ENCODE data around the gene EGFL8. TPM values are rescaled to one million over a fixed set of nuclear protein-coding genes. Genes with fewer than 3 reads are reported as not detected.
"Not testable (repeated sequence)": the region's sequence is repeated elsewhere in the genome, so short reads cannot be mapped to it uniquely, and the experiment has no call there.

The EGFL8 gene
- total RNA-seq, 2 experiments from 2014 or later: 12.8 to 14.0 TPM

GRCh38 chr6:32181915-32182529 lies 17.6 kb downstream of the EGFL8 start:
- no peak for DNase-seq
- H3K27ac Mint-ChIP-seq: peak overlapping the region; percentile 38
- no peak overlapping the region for H3K4me3 Mint-ChIP-seq
- peaks cover 26% of the 10 kb centered on the region for H3K36me3 Mint-ChIP-seq
- H3K27me3 Mint-ChIP-seq: no peaks in the 10 kb centered on the region
- H3K9me3 Mint-ChIP-seq: no peaks in the 10 kb centered on the region
- H3K4me1 Mint-ChIP-seq: peaks cover 44% of the 10 kb centered on the region

- Mint-ChIP-seq H3K4me1 (peaks cover 45% of the 10 kb centered on the region), H3K36me3 (peaks cover 30% of the 10 kb centered on the region), H3K27ac (peak overlapping the region; percentile 38), H3K27me3 (no peaks in the 10 kb centered on the region), H3K9me3 (no peaks in the 10 kb centered on the region), H3K4me3 (no peak overlapping the region)
- DNase-seq: no peak
Observed at GRCh38 chr6:32182555-32182981, 18.2 kb downstream of the EGFL8 start.

GRCh38 chr6:32183030-32183429 lies 18.6 kb downstream of the EGFL8 start:
- Mint-ChIP-seq H3K36me3 (peaks cover 34% of the 10 kb centered on the region), H3K9me3 (no peaks in the 10 kb centered on the region), H3K4me1 (peaks cover 48% of the 10 kb centered on the region), H3K27me3 (no peaks in the 10 kb centered on the region), H3K27ac (peak overlapping the region; percentile 16), H3K4me3 (no peak overlapping the region)
- DNase-seq: no peak

GRCh38 chr6:32183483-32184083 lies 19.2 kb downstream of the EGFL8 start:
- H3K27me3 Mint-ChIP-seq: no peaks in the 10 kb centered on the region
- H3K4me3 Mint-ChIP-seq: no peak overlapping the region
- H3K36me3 Mint-ChIP-seq: peaks cover 39% of the 10 kb centered on the region
- no peaks in the 10 kb centered on the region for H3K9me3 Mint-ChIP-seq
- H3K27ac Mint-ChIP-seq: no peak overlapping the region
- H3K4me1 Mint-ChIP-seq: peaks cover 52% of the 10 kb centered on the region
- DNase-seq: no peak

GRCh38 chr6:32184084-32184640 lies 19.8 kb downstream of the EGFL8 start, which contains the start of gene AGER:
Gene AGER, minus strand, starts transcription at chr6:32184253. Its CDS starts 31 bp downstream, at chr6:32184222.
- peaks cover 53% of the 10 kb centered on the region for H3K4me1 Mint-ChIP-seq
- H3K4me3 Mint-ChIP-seq: no peak within 1 kb of the TSS
- no peaks in the 10 kb centered on the region for H3K9me3 Mint-ChIP-seq
- H3K27ac Mint-ChIP-seq: peak within 1 kb of the TSS; percentile 32
- no peaks in the 10 kb centered on the region for H3K27me3 Mint-ChIP-seq
- peaks cover 39% of the 10 kb centered on the region for H3K36me3 Mint-ChIP-seq
- no peak for DNase-seq

GRCh38 chr6:32185681-32186131 lies 21.3 kb downstream of the EGFL8 start:
- DNase-seq, H3K27me3 Mint-ChIP-seq, H3K9me3 Mint-ChIP-seq: not testable (repeated sequence)
- peak overlapping the region; percentile 33 for H3K4me3 Mint-ChIP-seq
- peaks cover 45% of the 10 kb centered on the region for H3K4me1 Mint-ChIP-seq
- peaks cover 36% of the 10 kb centered on the region for H3K36me3 Mint-ChIP-seq
- H3K27ac Mint-ChIP-seq: peak overlapping the region; percentile 80

- not testable (repeated sequence) for DNase-seq, H3K9me3 Mint-ChIP-seq, H3K27me3 Mint-ChIP-seq
- H3K36me3 Mint-ChIP-seq: peaks cover 39% of the 10 kb centered on the region
- peak overlapping the region; percentile 33 for H3K4me3 Mint-ChIP-seq
- H3K27ac Mint-ChIP-seq: peak overlapping the region; percentile 80
- H3K4me1 Mint-ChIP-seq: peaks cover 47% of the 10 kb centered on the region
Observed at GRCh38 chr6:32186151-32186840, 21.9 kb downstream of the EGFL8 start.

GRCh38 chr6:32187009-32187709 lies 22.8 kb downstream of the EGFL8 start:
- Mint-ChIP-seq H3K27me3 (no peaks in the 10 kb centered on the region), H3K4me1 (peaks cover 47% of the 10 kb centered on the region), H3K36me3 (peaks cover 40% of the 10 kb centered on the region), H3K4me3 (peak overlapping the region; percentile 87), H3K27ac (peak overlapping the region; percentile 80), H3K9me3 (no peaks in the 10 kb centered on the region)
- DNase-seq: no peak

GRCh38 chr6:32187725-32188380 lies 23.5 kb downstream of the EGFL8 start:
- Mint-ChIP-seq H3K4me1 (peaks cover 47% of the 10 kb centered on the region), H3K27ac (peak overlapping the region; percentile 83), H3K36me3 (peaks cover 41% of the 10 kb centered on the region), H3K4me3 (peak overlapping the region; percentile 87)
- not testable (repeated sequence) for H3K27me3 Mint-ChIP-seq, H3K9me3 Mint-ChIP-seq, DNase-seq

GRCh38 chr6:32188381-32189068 lies 24.1 kb downstream of the EGFL8 start:
- peak overlapping the region; percentile 83 for H3K27ac Mint-ChIP-seq
- peak overlapping the region; percentile 87 for H3K4me3 Mint-ChIP-seq
- H3K9me3 Mint-ChIP-seq: no peaks in the 10 kb centered on the region
- H3K36me3 Mint-ChIP-seq: peaks cover 41% of the 10 kb centered on the region
- peaks cover 49% of the 10 kb centered on the region for H3K4me1 Mint-ChIP-seq
- no peak for DNase-seq
- no peaks in the 10 kb centered on the region for H3K27me3 Mint-ChIP-seq

GRCh38 chr6:32189069-32189741 lies 24.8 kb downstream of the EGFL8 start:
- Mint-ChIP-seq H3K27me3 (no peaks in the 10 kb centered on the region), H3K9me3 (no peaks in the 10 kb centered on the region)

GRCh38 chr6:32189742-32190053 lies 25.3 kb downstream of the EGFL8 start:
- H3K27ac Mint-ChIP-seq: peak overlapping the region; percentile 83
- no peak for DNase-seq
- H3K4me1 Mint-ChIP-seq: peaks cover 59% of the 10 kb centered on the region
- no peaks in the 10 kb centered on the region for H3K9me3 Mint-ChIP-seq
- H3K36me3 Mint-ChIP-seq: peaks cover 43% of the 10 kb centered on the region
- peak overlapping the region; percentile 87 for H3K4me3 Mint-ChIP-seq
- H3K27me3 Mint-ChIP-seq: no peaks in the 10 kb centered on the region

More at GRCh38 chr6:32189069-32189741, 24.8 kb downstream of the EGFL8 start:
- H3K4me1 Mint-ChIP-seq: peaks cover 54% of the 10 kb centered on the region
- no peak for DNase-seq
- H3K27ac Mint-ChIP-seq: peak overlapping the region; percentile 83
- H3K36me3 Mint-ChIP-seq: peaks cover 43% of the 10 kb centered on the region
- H3K4me3 Mint-ChIP-seq: peak overlapping the region; percentile 87

- Mint-ChIP-seq H3K27me3 (no peaks in the 10 kb centered on the region), H3K4me3 (peak within 1 kb of the TSS; percentile 92), H3K36me3 (peaks cover 43% of the 10 kb centered on the region), H3K27ac (peak within 1 kb of the TSS; percentile 93), H3K9me3 (no peaks in the 10 kb centered on the region), H3K4me1 (peaks cover 62% of the 10 kb centered on the region)
- peak; percentile 70 for DNase-seq
Observed at GRCh38 chr6:32190054-32190851, 25.9 kb downstream of the EGFL8 start, which contains the start of gene PBX2. Gene PBX2, minus strand, starts transcription at chr6:32190202. Its CDS starts 287 bp downstream, at chr6:32189915.

All from activated naive CD8-positive, alpha-beta T cell treated with anti-CD3 and anti-CD28 coated beads for 36 hours (primary cell).